GM23248 (cell line): ENCODE measurements around the gene RASA2. TPM values are rescaled to one million over a fixed set of nuclear protein-coding genes. Genes with fewer than 3 reads are reported as not detected.

Experiments used
- DNase-seq: peaks from one replicate; pipeline ENCODE4 v3.0.0-alpha.2; 2015
- H2AFZ ChIP-seq: fragments of 200-600 bp; sonication (generic); 2 replicates; pipeline ENCODE4 v1.6.1; 2016; ENCODE audit warnings: antibody characterized with exemption
- H3F3A ChIP-seq: fragments of 200-600 bp; sonication (generic); 2 replicates; pipeline ENCODE4 v1.6.1; 2016; ENCODE audit warnings: mild to moderate bottlenecking, antibody characterized with exemption, mixed run types; ENCODE audit not compliant: insufficient read depth
- H3K27ac ChIP-seq: fragments of 200-600 bp; sonication (generic); 2 replicates; pipeline ENCODE4 v1.5.1; 2016; ENCODE audit warnings: mild to moderate bottlenecking
- H3K27me3 ChIP-seq: fragments of 200-600 bp; sonication (generic); replicated peaks from 2 replicates; pipeline ENCODE4 v1.6.1; 2016; ENCODE audit warnings: mild to moderate bottlenecking; ENCODE audit not compliant: insufficient read depth
- H3K36me3 ChIP-seq: fragments of 200-600 bp; sonication (generic); 2 replicates; pipeline ENCODE4 v1.6.1; 2016; ENCODE audit warnings: low read depth, mild to moderate bottlenecking
- H3K4me1 ChIP-seq: fragments of 200-600 bp; sonication (generic); 2 replicates; pipeline ENCODE4 v1.6.1; 2016; ENCODE audit warnings: mild to moderate bottlenecking; ENCODE audit not compliant: insufficient read depth
- H3K4me2 ChIP-seq: fragments of 200-600 bp; sonication (generic); one replicate; pipeline ENCODE4 v1.6.1; 2016; ENCODE audit warnings: mild to moderate bottlenecking; ENCODE audit not compliant: unreplicated experiment
- H3K4me3 ChIP-seq: fragments of 200-600 bp; sonication (generic); 2 replicates; pipeline ENCODE4 v1.5.1; 2016; ENCODE audit warnings: mild to moderate bottlenecking
- H3K79me2 ChIP-seq: fragments of 200-600 bp; sonication (generic); 2 replicates; pipeline ENCODE4 v1.6.1; 2016; ENCODE audit warnings: mild to moderate bottlenecking; ENCODE audit not compliant: insufficient read depth
- H3K9ac ChIP-seq: fragments of 200-600 bp; sonication (generic); 2 replicates; pipeline ENCODE4 v1.6.1; 2016; ENCODE audit warnings: mild to moderate bottlenecking
- H3K9me2 ChIP-seq: fragments of 200-600 bp; sonication (generic); 2 replicates; pipeline ENCODE4 v1.6.1; 2016; ENCODE audit warnings: mixed run types, mild to moderate bottlenecking, moderate library complexity; ENCODE audit not compliant: insufficient read depth
- H3K9me3 ChIP-seq: fragments of 200-600 bp; sonication (generic); one replicate; pipeline ENCODE4 v1.6.1; 2017; ENCODE audit warnings: low read depth
- H4K20me1 ChIP-seq: fragments of 200-600 bp; sonication (generic); 2 replicates; pipeline ENCODE4 v1.6.0; 2016; ENCODE audit not compliant: insufficient read depth
- EZH2 ChIP-seq: fragments of 200-600 bp; sonication (generic); IDR thresholded peaks from 2 replicates; pipeline ENCODE4 v1.6.1; 2018; ENCODE audit warnings: antibody characterized with exemption, mild to moderate bottlenecking; ENCODE audit not compliant: insufficient read depth, poor library complexity, severe bottlenecking
- EZH2phosphoT487 ChIP-seq: fragments of 200-600 bp; sonication (generic); IDR thresholded peaks from 2 replicates; pipeline ENCODE4 v1.6.1; 2018; ENCODE audit warnings: antibody characterized with exemption, moderate library complexity, mild to moderate bottlenecking, low read depth; ENCODE audit not compliant: insufficient read depth
- WGBS, 2 experiments: methylation state at CpG; one replicate each; pipeline ENCODE4 v1.1.6; 2015 to 2017; ENCODE audit warnings: low lambda C conversion rate in 2 of 2, low coverage in 1 of 2; ENCODE audit errors: missing lambda C conversion rate in 2 of 2; 5-methylcytosine and 5-hydroxymethylcytosine counted together
- in situ Hi-C: fragments of 300-500 bp; cut with MboI; formaldehyde crosslinking; loops from 2 replicates; pipeline ENCODE4 v1.15.0; 2020
- polyA plus RNA-seq: library from polyadenylated mRNA; unstranded; fragments of >200 nt; fragmentation: Nextera tagmentation; extraction: Ambion mirVana; gene quantifications from 2 replicates; pipeline ENCODE4 v1.2.1, GENCODE V29; 2016
- total RNA-seq: library from RNA; depleted of rRNA; stranded (reverse); fragments of >200 nt; shearing (Covaris generic); gene quantifications from 2 replicates; pipeline ENCODE4 v1.2.3, GENCODE V29; 2014

RASA2 gene
- total and polyA plus RNA-seq, 2 experiments from 2014 or later: 16.9 to 18.8 TPM

DNA sequence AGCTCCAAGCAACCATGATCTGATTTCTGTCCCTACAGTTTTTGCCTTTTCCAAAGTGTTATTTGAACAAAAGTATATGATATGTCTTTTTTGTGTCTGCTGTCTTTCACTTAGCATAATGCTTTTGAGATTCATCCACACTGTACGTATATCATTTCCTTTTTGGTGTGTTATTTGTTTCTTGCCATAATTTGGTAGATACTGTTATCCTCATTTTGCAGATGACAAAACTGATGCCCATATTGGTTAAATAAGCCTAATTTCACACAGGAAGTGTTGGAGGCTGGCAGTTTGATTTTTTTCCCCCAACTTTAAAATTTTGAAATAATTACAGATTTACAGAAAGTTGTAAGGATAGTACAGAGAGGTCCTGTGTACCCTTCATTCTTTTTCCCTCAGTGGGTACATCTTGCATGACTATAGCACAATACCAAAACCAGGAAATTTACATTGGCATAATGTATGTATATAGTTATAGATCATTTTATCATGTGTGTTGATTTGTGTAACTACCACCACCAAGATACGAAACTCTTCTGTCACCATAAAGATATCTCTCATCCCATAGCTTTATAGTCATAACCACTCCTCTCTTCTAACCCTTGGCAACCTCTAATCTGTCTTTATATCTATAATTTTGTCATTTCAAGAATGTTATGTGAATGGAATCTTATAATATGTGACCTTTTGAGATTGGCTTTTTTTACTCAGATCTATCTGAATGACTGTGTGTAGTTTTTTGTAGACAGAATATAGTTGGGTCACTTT, 55.6 kb downstream of the RASA2 start:
- Histone ChIP-seq H3K9me3 (no peaks in the 10 kb centered on the region), H3K9ac (no peak overlapping the region), H2AFZ (no peak overlapping the region), H3K4me2 (no peak overlapping the region), H3K27me3 (no peaks in the 10 kb centered on the region), H3K4me1 (peaks cover 34% of the 10 kb centered on the region), H3K36me3 (peaks cover 45% of the 10 kb centered on the region), H3F3A (peaks cover 35% of the 10 kb centered on the region), H4K20me1 (no peaks in the 10 kb centered on the region; the same call in 1 of the 2 replicates), H3K79me2 (peaks cover 76% of the 10 kb centered on the region), H3K9me2 (no peaks in the 10 kb centered on the region), H3K27ac (no peak overlapping the region), H3K4me3 (no peak overlapping the region)
- in situ Hi-C loops: no loop called here
- WGBS, 2 experiments: 97 to 98% methylated on average over 2 of the region's 2 CpGs
- TF ChIP-seq EZH2phosphoT487 (no peak), EZH2 (no peak)
- no peak for DNase-seq

GRCh38 chr3:141542989-141543388, 56.2 kb downstream of the RASA2 start:
- no peak for DNase-seq
- no peak for TF ChIP-seq EZH2phosphoT487
- TF ChIP-seq EZH2: no peak
- no peak overlapping the region for H3K4me3 ChIP-seq
- no peak overlapping the region for H2AFZ ChIP-seq
- H4K20me1 ChIP-seq: no peaks in the 10 kb centered on the region; the same call in 1 of the 2 replicates
- no peaks in the 10 kb centered on the region for H3K27me3 ChIP-seq
- no peak overlapping the region for H3K4me2 ChIP-seq
- peaks cover 35% of the 10 kb centered on the region for H3F3A ChIP-seq
- H3K9ac ChIP-seq: no peak overlapping the region
- H3K9me2 ChIP-seq: no peaks in the 10 kb centered on the region
- in situ Hi-C loops: no loop called here
- no peak overlapping the region for H3K27ac ChIP-seq
- H3K4me1 ChIP-seq: peaks cover 31% of the 10 kb centered on the region
- H3K9me3 ChIP-seq: no peaks in the 10 kb centered on the region
- peaks cover 82% of the 10 kb centered on the region for H3K79me2 ChIP-seq
- H3K36me3 ChIP-seq: peaks cover 48% of the 10 kb centered on the region

DNA sequence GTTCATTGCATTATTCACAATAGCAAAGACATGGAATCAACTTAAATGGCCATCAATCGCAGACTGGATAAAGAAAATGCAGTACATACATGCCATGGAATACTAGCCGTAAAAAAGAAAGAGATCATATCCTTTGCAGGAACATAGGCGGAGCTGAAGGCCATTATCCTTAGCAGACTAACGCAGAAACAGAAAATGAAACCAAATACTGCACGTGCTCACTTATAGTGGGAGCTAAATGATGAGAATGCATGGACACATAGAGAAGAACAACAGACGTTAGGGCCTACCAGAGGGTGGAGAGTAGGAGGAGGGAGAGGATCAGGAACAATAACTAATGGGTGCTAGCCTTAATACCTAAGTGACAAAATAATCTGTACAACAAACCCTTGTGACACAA, 57.9 kb downstream of the RASA2 start:
- no peak overlapping the region for H3K9ac ChIP-seq
- TF ChIP-seq EZH2phosphoT487: no peak
- no peak for TF ChIP-seq EZH2
- H3K36me3 ChIP-seq: peaks cover 50% of the 10 kb centered on the region
- no peak overlapping the region for H2AFZ ChIP-seq
- no peak overlapping the region for H3K27ac ChIP-seq
- peaks cover 13% of the 10 kb centered on the region for H3K4me1 ChIP-seq
- no peak overlapping the region for H3K4me2 ChIP-seq
- no peak overlapping the region for H3K4me3 ChIP-seq
- peaks cover 94% of the 10 kb centered on the region for H3K79me2 ChIP-seq
- DNase-seq: no peak
- no peaks in the 10 kb centered on the region for H3K9me3 ChIP-seq
- in situ Hi-C loops: no loop called here
- H4K20me1 ChIP-seq: no peaks in the 10 kb centered on the region; the same call in 1 of the 2 replicates
- no peaks in the 10 kb centered on the region for H3K27me3 ChIP-seq
- peaks cover 22% of the 10 kb centered on the region for H3F3A ChIP-seq
- H3K9me2 ChIP-seq: no peaks in the 10 kb centered on the region
- WGBS, 2 experiments: 97 to 98% methylated on average over 6 of the region's 6 CpGs

- TF ChIP-seq EZH2phosphoT487 (no peak), EZH2 (no peak)
- Histone ChIP-seq H3K27me3 (no peaks in the 10 kb centered on the region), H3K79me2 (peaks cover 96% of the 10 kb centered on the region), H3F3A (peaks cover 19% of the 10 kb centered on the region), H3K9ac (no peak overlapping the region), H4K20me1 (no peaks in the 10 kb centered on the region; the same call in 1 of the 2 replicates), H3K36me3 (peaks cover 63% of the 10 kb centered on the region), H3K4me3 (no peak overlapping the region), H3K27ac (no peak overlapping the region), H3K9me3 (no peaks in the 10 kb centered on the region), H3K4me1 (no peaks in the 10 kb centered on the region), H3K4me2 (no peak overlapping the region), H2AFZ (no peak overlapping the region), H3K9me2 (no peaks in the 10 kb centered on the region)
- in situ Hi-C loops: no loop called here
- WGBS, 2 experiments: 96 to 97% methylated on average over 3 of the region's 3 CpGs
- no peak for DNase-seq
Measured at GRCh38 chr3:141546081-141546480, 59.3 kb downstream of the RASA2 start.
